SK-N-SH (cell line): ENCODE results near the gene HIPK3. TPM values are rescaled to one million over a fixed set of nuclear protein-coding genes. Genes with fewer than 3 reads are reported as not detected.

Source experiments
- CTCF ChIA-PET: fragments of 300-600, 350-600 bp; formaldehyde crosslinking; extraction: SDS; loops from one replicate; lab custom pipeline; 2021; lab: Yijun Ruan, JAX
- POLR2A ChIA-PET: fragments of 350-600 bp; sonication (Branson Sonifier 250); formaldehyde crosslinking; extraction: SDS; loops from one replicate; lab custom pipeline; 2020; ENCODE audit warnings: antibody characterized with exemption, inconsistent platforms; lab: Yijun Ruan, JAX
- DNase-seq: peaks from one replicate; pipeline ENCODE4 v3.0.0; 2012
- H2AFZ ChIP-seq: fragments of 200-600 bp; sonication (generic); 2 replicates; pipeline ENCODE4 v1.8.1; 2016; ENCODE audit warnings: antibody characterized with exemption, mild to moderate bottlenecking, low read depth
- H3F3A ChIP-seq: fragments of 200-600 bp; sonication (generic); replicated peaks from 2 replicates; pipeline ENCODE3; 2016; ENCODE audit warnings: antibody characterized with exemption, mild to moderate bottlenecking; ENCODE audit not compliant: insufficient read depth
- H3K27ac ChIP-seq, 2 experiments: fragments of 200-500 bp in 1 of 2; fragments of 200-600 bp in 1 of 2; sonication (Bioruptor generic) in 1 of 2; sonication (generic), shearing (Covaris generic) in 1 of 2; 2 replicates each; pipeline versions ENCODE4 v1.5.1 to v1.6.1; 2014 to 2016; ENCODE audit warnings: low read depth in 2 of 2, inconsistent platforms in 1 of 2, low read length in 1 of 2, mild to moderate bottlenecking in 1 of 2, mixed read lengths in 1 of 2
- H3K27me3 ChIP-seq: fragments of 200-600 bp; sonication (generic), shearing (Covaris generic); 2 replicates; pipeline ENCODE4 v1.6.1; 2016; ENCODE audit warnings: mixed run types; ENCODE audit not compliant: insufficient read depth
- H3K36me3 ChIP-seq, 2 experiments: fragments of 200-500 bp in 1 of 2; fragments of 200-600 bp in 1 of 2; sonication (Bioruptor generic) in 1 of 2; sonication (generic) in 1 of 2; replicated peaks in 1 of 2; 2 replicates each; pipeline versions ENCODE3 to v1.5.1; 2014 to 2016; ENCODE audit warnings: low read length in 1 of 2, mild to moderate bottlenecking in 1 of 2; ENCODE audit not compliant: insufficient read depth in 2 of 2, control insufficient read depth in 1 of 2
- H3K4me1 ChIP-seq, 2 experiments: fragments of 200-500 bp in 1 of 2; fragments of 200-600 bp in 1 of 2; sonication (Bioruptor generic) in 1 of 2; sonication (generic), shearing (Covaris generic) in 1 of 2; 2 replicates each; pipeline versions ENCODE4 v1.5.1 to v1.6.1; 2014 to 2016; ENCODE audit warnings: low read depth in 1 of 2, low read length in 1 of 2, mixed run types in 1 of 2; ENCODE audit not compliant: insufficient read depth in 2 of 2, control insufficient read depth in 1 of 2
- H3K4me2 ChIP-seq: fragments of 200-600 bp; sonication (generic), shearing (Covaris generic); 2 replicates; pipeline ENCODE4 v1.6.1; 2017; ENCODE audit warnings: mixed run types
- H3K4me3 ChIP-seq, 2 experiments: fragments of 200-500 bp in 1 of 2; fragments of 200-600 bp in 1 of 2; sonication (Bioruptor generic) in 1 of 2; sonication (generic), shearing (Covaris generic) in 1 of 2; 2 replicates each; pipeline versions ENCODE4 v1.5.1 to v1.8.1; 2014 to 2016; ENCODE audit warnings: low read depth in 2 of 2, inconsistent platforms in 1 of 2, low read length in 1 of 2, mild to moderate bottlenecking in 1 of 2, mixed read lengths in 1 of 2, moderate library complexity in 1 of 2
- H3K79me2 ChIP-seq: fragments of 200-600 bp; sonication (generic); 2 replicates; pipeline ENCODE4 v1.8.1; 2017; ENCODE audit warnings: mild to moderate bottlenecking; ENCODE audit not compliant: insufficient read depth
- H3K9ac ChIP-seq: fragments of 200-600 bp; sonication (generic); 2 replicates; pipeline ENCODE4 v1.6.1; 2017; ENCODE audit warnings: mixed run types
- H3K9me2 ChIP-seq: fragments of 200-600 bp; sonication (generic); 2 replicates; pipeline ENCODE4 v1.6.1; 2017; ENCODE audit warnings: mixed run types
- H3K9me3 ChIP-seq: fragments of 200-600 bp; sonication (generic); 2 replicates; pipeline ENCODE4 v1.6.1; 2017; ENCODE audit warnings: mixed run types, mild to moderate bottlenecking, moderate library complexity
- H4K20me1 ChIP-seq: fragments of 200-600 bp; sonication (generic); 2 replicates; pipeline ENCODE4 v1.6.1; 2017; ENCODE audit warnings: mild to moderate bottlenecking, mixed run types; ENCODE audit not compliant: insufficient read depth
- ELF1 ChIP-seq: IDR thresholded peaks from 2 replicates; pipeline ENCODE4 v1.4.0; 2012
- FOSL2 ChIP-seq: IDR thresholded peaks from 2 replicates; pipeline ENCODE4 v1.4.0; 2012; ENCODE audit warnings: low read depth, mild to moderate bottlenecking, moderate library complexity, borderline replicate concordance
- GATA2 ChIP-seq: sonication (generic); formaldehyde crosslinking; IDR thresholded peaks from 2 replicates; pipeline ENCODE4 v1.5.0; 2020; ENCODE audit warnings: mild to moderate bottlenecking, missing genetic modification reagents
- JUND ChIP-seq: IDR thresholded peaks from 2 replicates; pipeline ENCODE4 v1.4.0; 2012
- MAX ChIP-seq: IDR thresholded peaks from 2 replicates; pipeline ENCODE4 v1.4.0; 2012; ENCODE audit warnings: low read depth
- MXI1 ChIP-seq: IDR thresholded peaks from 2 replicates; pipeline ENCODE4 v1.6.1; 2012; ENCODE audit warnings: mild to moderate bottlenecking, low read depth, low read length, improper control_type of control experiment
- NFIC ChIP-seq: IDR thresholded peaks from 2 replicates; pipeline ENCODE4 v1.4.0; 2012; ENCODE audit warnings: borderline replicate concordance
- PBX3 ChIP-seq: IDR thresholded peaks from 2 replicates; pipeline ENCODE4; 2012
- RAD21 ChIP-seq: IDR thresholded peaks from 2 replicates; pipeline ENCODE4 v1.6.1; 2012; ENCODE audit warnings: mild to moderate bottlenecking, low read length
- RCOR1 ChIP-seq: fragments of 150-350 bp; IDR thresholded peaks from 2 replicates; pipeline ENCODE4 v1.6.1; 2017; ENCODE audit warnings: antibody characterized with exemption, low read length
- RFX5 ChIP-seq: IDR thresholded peaks from 2 replicates; pipeline ENCODE4 v1.6.1; 2012; ENCODE audit warnings: mild to moderate bottlenecking, improper control_type of control experiment, low read length
- SMC3 ChIP-seq: IDR thresholded peaks from 2 replicates; pipeline ENCODE4 v1.6.1; 2012; ENCODE audit warnings: low read depth, low read length, improper control_type of control experiment
- TAF1 ChIP-seq: IDR thresholded peaks from 2 replicates; pipeline ENCODE4 v1.6.1; 2012; ENCODE audit warnings: low read depth, mild to moderate bottlenecking, low read length, moderate library complexity, borderline replicate concordance
- TEAD4 ChIP-seq: IDR thresholded peaks from 2 replicates; pipeline ENCODE4 v1.4.0; 2012; ENCODE audit warnings: mild to moderate bottlenecking, borderline replicate concordance; ENCODE audit not compliant: insufficient read depth
- YY1 ChIP-seq: IDR thresholded peaks from 2 replicates; pipeline ENCODE4 v1.4.0; 2012; ENCODE audit warnings: low read depth, mild to moderate bottlenecking
- WGBS: methylation state at CpG from one replicate; pipeline ENCODE4 v1.1.6; 2017; ENCODE audit warnings: low lambda C conversion rate; 5-methylcytosine and 5-hydroxymethylcytosine counted together
- polyA plus RNA-seq, 3 experiments: library from polyadenylated mRNA; depleted of rRNA; stranded (reverse); fragments of >200 nt; gene quantifications; 2 replicates each; pipeline ENCODE4 v1.2.3, GENCODE V29; 2012
- TF ChIP-seq, protein P1 (sequence below): fragments of 150-350 bp; IDR thresholded peaks from 2 replicates; pipeline ENCODE4 v1.6.1; 2017; ENCODE audit warnings: antibody characterized with exemption, low read length, low read depth, borderline replicate concordance

Gene HIPK3
- polyA plus RNA-seq, 1 of the 3 experiments (the other 2 are of a cell fraction) = 5.2 TPM

GRCh38 chr11:33384220-33384619 is 127.0 kb downstream of the HIPK3 start (continued):
- TF ChIP-seq, protein P1, sequence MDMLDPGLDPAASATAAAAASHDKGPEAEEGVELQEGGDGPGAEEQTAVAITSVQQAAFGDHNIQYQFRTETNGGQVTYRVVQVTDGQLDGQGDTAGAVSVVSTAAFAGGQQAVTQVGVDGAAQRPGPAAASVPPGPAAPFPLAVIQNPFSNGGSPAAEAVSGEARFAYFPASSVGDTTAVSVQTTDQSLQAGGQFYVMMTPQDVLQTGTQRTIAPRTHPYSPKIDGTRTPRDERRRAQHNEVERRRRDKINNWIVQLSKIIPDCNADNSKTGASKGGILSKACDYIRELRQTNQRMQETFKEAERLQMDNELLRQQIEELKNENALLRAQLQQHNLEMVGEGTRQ = no peak

DNA sequence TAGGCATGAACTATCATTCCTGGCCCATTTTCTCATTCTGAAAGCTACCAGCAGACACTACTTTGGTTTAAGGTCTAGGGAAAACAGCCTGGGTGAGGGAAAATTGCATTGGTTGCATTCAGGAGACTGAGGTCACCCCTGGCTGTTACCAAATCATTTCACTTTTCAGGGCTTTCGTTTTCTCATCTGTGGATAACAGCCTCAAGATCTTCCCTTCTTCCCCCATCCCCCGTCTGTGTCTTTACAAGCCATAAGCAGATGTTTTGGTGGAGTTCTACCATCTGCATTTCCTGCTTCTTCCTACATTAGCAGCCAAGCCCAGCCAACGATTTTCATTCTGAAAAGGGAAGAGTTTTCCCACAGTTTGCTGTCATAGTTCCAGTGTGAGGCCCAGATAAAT is 130.4 kb downstream of the HIPK3 start:
- CTCF ChIA-PET = no interaction called here
- no peaks in the 10 kb centered on the region for H3K9me2 ChIP-seq
- peaks cover 6% of the 10 kb centered on the region for H3K9me3 ChIP-seq
- peaks cover 81% of the 10 kb centered on the region for H4K20me1 ChIP-seq
- no peak overlapping the region for H3K27ac ChIP-seq
- TF ChIP-seq MXI1 = no peak
- no peak for TF ChIP-seq TAF1
- TF ChIP-seq, protein P1 = no peak
- TF ChIP-seq RFX5 = no peak
- TF ChIP-seq TEAD4 = no peak
- no peak for TF ChIP-seq NFIC
- TF ChIP-seq PBX3 = no peak
- no peak for TF ChIP-seq YY1
- no peak for TF ChIP-seq RAD21
- TF ChIP-seq SMC3 = no peak
- TF ChIP-seq MAX = no peak
- TF ChIP-seq RCOR1 = no peak
- no peak for TF ChIP-seq FOSL2
- POLR2A ChIA-PET = no interaction called here
- no peak overlapping the region for H3K4me2 ChIP-seq
- no peaks in the 10 kb centered on the region for H3K27me3 ChIP-seq
- peaks cover 4 to 24% of the 10 kb centered on the region in 2 experiments for H3K36me3 ChIP-seq
- H2AFZ ChIP-seq = no peak overlapping the region
- H3K4me1 ChIP-seq = peaks cover 8 to 12% of the 10 kb centered on the region in 2 experiments; a peak in 3 of 4 replicates
- no peak overlapping the region for H3K4me3 ChIP-seq
- peaks cover 100% of the 10 kb centered on the region for H3K79me2 ChIP-seq
- 94% methylated on average over 3 of the region's 3 CpGs for WGBS
- no peak overlapping the region for H3K9ac ChIP-seq
- DNase-seq = no peak
- H3F3A ChIP-seq = peaks cover 36% of the 10 kb centered on the region

DNA sequence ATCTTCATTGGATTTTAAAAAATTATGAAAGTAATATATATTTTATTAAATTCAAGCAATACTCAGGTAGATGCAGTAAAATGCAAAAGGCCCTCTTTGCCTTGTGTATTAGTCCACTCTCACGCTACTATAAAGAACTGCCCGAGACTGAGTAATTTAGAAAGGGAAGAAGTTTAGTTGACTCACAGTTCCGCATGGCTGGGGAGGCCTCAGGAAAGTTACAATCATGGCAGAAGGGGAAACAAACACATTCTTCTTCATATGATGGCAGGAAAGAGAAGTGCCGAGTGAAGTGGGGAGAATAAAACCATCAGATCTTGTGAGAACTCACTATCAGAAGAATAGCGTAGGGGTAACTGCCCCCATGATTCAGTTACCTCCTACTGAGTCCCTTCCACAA is 130.8 kb downstream of the HIPK3 start:
- peaks cover 80% of the 10 kb centered on the region for H4K20me1 ChIP-seq
- H2AFZ ChIP-seq = no peak overlapping the region
- CTCF ChIA-PET = no interaction called here
- H3K9me3 ChIP-seq = peaks cover 6% of the 10 kb centered on the region
- peaks cover 8% of the 10 kb centered on the region in 2 experiments; a peak in 3 of 4 replicates for H3K4me1 ChIP-seq
- H3K9me2 ChIP-seq = no peaks in the 10 kb centered on the region
- DNase-seq = no peak
- H3K36me3 ChIP-seq = peaks cover 4 to 24% of the 10 kb centered on the region in 2 experiments
- H3K79me2 ChIP-seq = peaks cover 100% of the 10 kb centered on the region
- H3K27ac ChIP-seq = no peak overlapping the region
- 94% methylated on average over 5 of the region's 5 CpGs for WGBS
- H3F3A ChIP-seq = peaks cover 33% of the 10 kb centered on the region
- H3K4me2 ChIP-seq = no peak overlapping the region
- no peak for TF ChIP-seq RCOR1
- TF ChIP-seq JUND = no peak
- TF ChIP-seq MXI1 = no peak
- TF ChIP-seq GATA2 = no peak
- TF ChIP-seq ELF1 = no peak
- TF ChIP-seq, protein P1 = no peak
- TF ChIP-seq, all 33 proteins: peak for 0
- no peaks in the 10 kb centered on the region for H3K27me3 ChIP-seq
- H3K4me3 ChIP-seq = no peak overlapping the region
- no peak overlapping the region for H3K9ac ChIP-seq
- POLR2A ChIA-PET = no interaction called here
